DOHH2 (cell line): ENCODE results near the gene AR.

ENCODE experiments used
- H3F3A ChIP-seq: fragments of 200-600 bp; sonication (generic), shearing (Covaris generic); 2 replicates; pipeline ENCODE4 v1.6.0; 2016; ENCODE audit warnings: antibody characterized with exemption, mild to moderate bottlenecking; ENCODE audit not compliant: control insufficient read depth, insufficient read depth
- H3K27ac ChIP-seq: fragments of 200-600 bp; sonication (generic); 2 replicates; pipeline ENCODE4 v1.5.1; 2014; ENCODE audit warnings: low read depth, mild to moderate bottlenecking, low read length, moderate library complexity
- H3K27me3 ChIP-seq: fragments of 200-600 bp; sonication (generic); 2 replicates; pipeline ENCODE4 v1.6.1; 2014; ENCODE audit warnings: mild to moderate bottlenecking, low read length, mixed read lengths; ENCODE audit not compliant: control insufficient read depth
- H3K36me3 ChIP-seq: fragments of 200-600 bp; sonication (generic); 2 replicates; pipeline ENCODE4 v1.6.1; 2014; ENCODE audit warnings: mild to moderate bottlenecking, low read length, moderate library complexity, mixed read lengths; ENCODE audit not compliant: control insufficient read depth
- H3K4me1 ChIP-seq: fragments of 200-600 bp; sonication (generic); 2 replicates; pipeline ENCODE4 v1.6.1; 2014; ENCODE audit warnings: mild to moderate bottlenecking, low read length, mixed read lengths; ENCODE audit not compliant: control insufficient read depth
- H3K4me2 ChIP-seq: fragments of 200-600 bp; sonication (generic); 2 replicates; pipeline ENCODE4 v1.6.0; 2014; ENCODE audit warnings: mild to moderate bottlenecking, low read length, moderate library complexity
- H3K4me3 ChIP-seq: fragments of 200-600 bp; sonication (generic); 2 replicates; pipeline ENCODE4 v1.5.1; 2014; ENCODE audit warnings: mild to moderate bottlenecking, low read length, mixed read lengths
- H3K79me2 ChIP-seq: fragments of 200-600 bp; sonication (generic); 2 replicates; pipeline ENCODE4 v1.6.1; 2014; ENCODE audit warnings: mild to moderate bottlenecking, low read length, mixed read lengths; ENCODE audit not compliant: control insufficient read depth
- H3K9me2 ChIP-seq: fragments of 200-600 bp; sonication (generic); replicated peaks from 2 replicates; pipeline ENCODE4 v1.6.1; 2014; ENCODE audit warnings: mild to moderate bottlenecking, low read length, mixed read lengths; ENCODE audit not compliant: control insufficient read depth
- H3K9me3 ChIP-seq: fragments of 200-600 bp; sonication (generic); 2 replicates; pipeline ENCODE4 v1.6.1; 2014; ENCODE audit warnings: antibody characterized with exemption, low read length, mixed read lengths; ENCODE audit not compliant: control insufficient read depth, insufficient read depth
- H4K20me1 ChIP-seq: fragments of 200-600 bp; sonication (generic); 2 replicates; pipeline ENCODE4 v1.6.0; 2014; ENCODE audit warnings: low read depth, mild to moderate bottlenecking, antibody characterized with exemption, low read length, moderate library complexity; ENCODE audit not compliant: control insufficient read depth, insufficient read depth
- CTCF ChIP-seq: fragments of 200-600 bp; sonication (generic); IDR thresholded peaks from one replicate; pipeline ENCODE4 v1.5.1; 2014; ENCODE audit warnings: antibody characterized with exemption, mild to moderate bottlenecking, low read depth, low read length; ENCODE audit not compliant: poor library complexity, severe bottlenecking
- EZH2phosphoT487 ChIP-seq: fragments of 200-600 bp; sonication (generic); IDR thresholded peaks from 2 replicates; pipeline ENCODE4 v1.6.1; 2017; ENCODE audit warnings: borderline replicate concordance, mild to moderate bottlenecking, antibody characterized with exemption, low read length, moderate library complexity, mixed read lengths

Gene AR

GRCh38 chrX:67726018-67726417 is 182.2 kb downstream of the AR start:
- H3K27ac ChIP-seq = no peak overlapping the region
- H3K79me2 ChIP-seq = no peaks in the 10 kb centered on the region
- TF ChIP-seq CTCF (no peak), EZH2phosphoT487 (no peak)
- H3K4me3 ChIP-seq = no peak overlapping the region
- H3K4me2 ChIP-seq = no peak overlapping the region
- H3K27me3 ChIP-seq = no peaks in the 10 kb centered on the region
- no peaks in the 10 kb centered on the region for H3F3A ChIP-seq
- no peaks in the 10 kb centered on the region for H3K9me3 ChIP-seq
- no peaks in the 10 kb centered on the region for H3K4me1 ChIP-seq
- no peaks in the 10 kb centered on the region for H3K9me2 ChIP-seq
- no peaks in the 10 kb centered on the region for H3K36me3 ChIP-seq
- H4K20me1 ChIP-seq = no peaks in the 10 kb centered on the region

- no peaks in the 10 kb centered on the region for H3K9me3 ChIP-seq
- no peak overlapping the region for H3K4me2 ChIP-seq
- no peaks in the 10 kb centered on the region for H3K4me1 ChIP-seq
- H3K9me2 ChIP-seq = no peaks in the 10 kb centered on the region
- H3K27ac ChIP-seq = no peak overlapping the region
- H3K4me3 ChIP-seq = no peak overlapping the region
- H3K27me3 ChIP-seq = no peaks in the 10 kb centered on the region
- no peaks in the 10 kb centered on the region for H3K36me3 ChIP-seq
- H3K79me2 ChIP-seq = no peaks in the 10 kb centered on the region
- TF ChIP-seq CTCF = no peak
- H3F3A ChIP-seq = no peaks in the 10 kb centered on the region
- H4K20me1 ChIP-seq = no peaks in the 10 kb centered on the region
Observed at GRCh38 chrX:67727576-67727975, 183.8 kb downstream of the AR start.

- H3F3A ChIP-seq = no peaks in the 10 kb centered on the region
- H3K36me3 ChIP-seq = no peaks in the 10 kb centered on the region
- H4K20me1 ChIP-seq = no peaks in the 10 kb centered on the region
- H3K27me3 ChIP-seq = no peaks in the 10 kb centered on the region
- no peaks in the 10 kb centered on the region for H3K9me3 ChIP-seq
- H3K27ac ChIP-seq = no peak overlapping the region
- H3K79me2 ChIP-seq = no peaks in the 10 kb centered on the region
- no peaks in the 10 kb centered on the region for H3K9me2 ChIP-seq
- H3K4me1 ChIP-seq = no peaks in the 10 kb centered on the region
- H3K4me3 ChIP-seq = no peak overlapping the region
- no peak overlapping the region for H3K4me2 ChIP-seq
- TF ChIP-seq CTCF (no peak), EZH2phosphoT487 (no peak)
Observed at GRCh38 chrX:67730296-67730695, 186.5 kb downstream of the AR start.

- H3K9me3 ChIP-seq = no peaks in the 10 kb centered on the region
- H3K4me2 ChIP-seq = no peak overlapping the region
- TF ChIP-seq EZH2phosphoT487 (no peak), CTCF (no peak)
- H3K9me2 ChIP-seq = no peaks in the 10 kb centered on the region
- H4K20me1 ChIP-seq = no peaks in the 10 kb centered on the region
- H3K4me3 ChIP-seq = no peak overlapping the region
- no peak overlapping the region for H3K27ac ChIP-seq
- no peaks in the 10 kb centered on the region for H3K79me2 ChIP-seq
- H3K27me3 ChIP-seq = no peaks in the 10 kb centered on the region
- H3K4me1 ChIP-seq = no peaks in the 10 kb centered on the region
- H3K36me3 ChIP-seq = no peaks in the 10 kb centered on the region
- H3F3A ChIP-seq = no peaks in the 10 kb centered on the region
Observed at GRCh38 chrX:67731061-67731460, 187.2 kb downstream of the AR start.
